Left kidney (tissue), 2 donors: ENCODE results near the gene PECR. TPM values are rescaled to one million over a fixed set of nuclear protein-coding genes. Genes with fewer than 3 reads are reported as not detected.

Source experiments
- DNase-seq: peaks from one replicate; pipeline ENCODE4 v3.0.0-alpha.2; 2013
- polyA plus RNA-seq: library from polyadenylated mRNA; unstranded; fragments of 120-200 nt; gene quantifications from one replicate; pipeline ENCODE4 v1.2.1, GENCODE V29; 2013; ENCODE audit not compliant: insufficient read length

The PECR gene
- polyA plus RNA-seq, 1 donor = 46.0 TPM

DNA sequence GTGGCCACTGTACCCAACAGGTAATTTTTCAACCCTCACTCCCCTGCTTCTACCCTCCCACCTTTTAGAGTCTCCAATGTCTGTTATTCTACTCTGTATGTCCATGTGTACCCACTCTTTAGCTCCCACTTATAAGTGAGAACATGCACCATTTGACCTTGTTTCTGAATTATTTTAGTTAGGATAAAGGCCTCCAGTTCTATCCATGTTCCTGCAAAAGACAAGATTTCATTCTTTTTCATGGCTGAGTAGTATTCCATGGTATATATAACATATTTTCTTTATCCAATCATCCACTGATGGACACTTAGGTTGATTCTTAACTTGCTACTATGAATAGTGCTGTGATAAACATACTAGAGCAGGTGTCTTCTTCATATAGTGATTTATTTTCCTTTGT lies 9.1 kb downstream of the PECR start:
- DNase-seq = no peak

GRCh38 chr2:216071111-216071851 lies 10.3 kb downstream of the PECR start:
- no peak for DNase-seq

- DNase-seq = no peak
Observed at GRCh38 chr2:216070195-216070594, 11.4 kb downstream of the PECR start.

GRCh38 chr2:216069028-216069427 lies 12.6 kb downstream of the PECR start:
- no peak for DNase-seq

DNA sequence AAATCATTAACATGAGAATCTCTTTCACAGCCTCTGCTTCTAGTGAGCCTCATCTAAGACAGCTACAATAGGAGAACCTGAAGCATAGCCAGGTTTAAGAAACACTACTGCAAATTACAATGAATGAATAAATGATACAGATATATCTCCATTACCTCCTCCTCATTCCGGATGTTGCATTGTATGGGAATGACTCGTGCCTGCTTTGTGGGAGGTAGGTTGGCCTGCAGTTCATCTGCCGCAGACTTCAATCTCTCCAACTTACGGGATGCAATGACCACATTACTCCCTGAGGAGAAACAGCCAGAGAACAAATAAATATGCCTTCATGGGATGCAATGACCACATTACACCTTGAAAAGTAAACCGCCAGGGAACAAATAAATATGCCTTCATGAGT lies 15.4 kb downstream of the PECR start:
- DNase-seq = no peak

GRCh38 chr2:216064665-216065064 lies 16.9 kb downstream of the PECR start:
- DNase-seq = no peak

- DNase-seq = no peak
Observed at GRCh38 chr2:216064014-216064630, 17.5 kb downstream of the PECR start.

DNA sequence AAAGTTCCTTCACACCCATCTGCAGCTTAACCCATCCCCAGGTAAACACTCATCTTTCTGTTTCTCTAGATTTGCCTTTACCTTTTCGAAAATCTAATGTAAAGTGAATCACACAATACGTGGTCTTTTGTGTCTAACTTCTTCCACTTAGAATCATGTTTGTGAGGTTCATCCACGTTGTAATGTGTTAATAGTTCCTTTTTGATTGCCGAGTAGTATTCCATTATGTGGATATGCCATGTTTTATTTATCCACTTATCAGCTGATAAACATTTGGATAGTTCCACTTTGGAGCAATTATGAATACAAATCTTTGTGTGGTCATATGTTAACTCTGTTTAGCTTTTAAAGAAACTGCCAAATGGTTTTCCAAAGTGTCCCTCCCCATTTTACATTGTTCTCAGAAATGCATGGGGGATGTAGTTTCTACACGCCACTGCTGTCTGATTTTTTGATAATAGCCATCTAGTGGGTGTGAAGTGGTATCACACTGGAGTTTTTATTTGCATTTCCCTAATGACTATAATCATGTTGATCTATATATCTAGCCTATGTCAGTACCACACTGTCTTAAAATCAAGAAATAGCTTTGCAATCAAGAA lies 22.3 kb downstream of the PECR start:
- DNase-seq = no peak

DNA sequence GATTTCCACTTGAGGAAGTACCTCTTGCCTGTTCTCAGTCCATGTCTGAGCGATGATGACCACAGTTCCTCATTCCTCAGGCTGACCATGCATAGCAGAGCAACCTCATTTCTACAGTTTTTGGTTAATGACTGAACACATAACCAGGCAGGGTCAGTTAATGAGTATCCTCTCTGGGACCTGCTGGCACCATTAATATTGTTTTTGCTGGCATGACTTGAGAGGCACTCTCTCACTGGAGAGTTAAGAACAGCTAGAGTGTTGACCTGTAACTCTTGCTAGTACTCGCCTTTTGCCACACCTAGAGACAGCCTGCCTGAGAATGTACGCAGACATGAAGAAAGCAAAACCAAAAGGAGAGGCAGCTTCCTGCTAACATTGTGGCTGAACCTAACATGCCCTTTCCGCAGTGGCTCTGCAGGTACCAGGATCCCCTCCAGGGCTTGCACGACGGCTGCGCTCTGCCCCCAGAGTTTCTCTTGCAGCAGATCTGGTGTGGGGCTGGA lies 23.9 kb downstream of the PECR start:
- peak; percentile 61 for DNase-seq

GRCh38 chr2:216056739-216057138 lies 24.9 kb downstream of the PECR start:
- DNase-seq = no peak

- DNase-seq = no peak
Observed at GRCh38 chr2:216055680-216056079, 25.9 kb downstream of the PECR start.

DNA sequence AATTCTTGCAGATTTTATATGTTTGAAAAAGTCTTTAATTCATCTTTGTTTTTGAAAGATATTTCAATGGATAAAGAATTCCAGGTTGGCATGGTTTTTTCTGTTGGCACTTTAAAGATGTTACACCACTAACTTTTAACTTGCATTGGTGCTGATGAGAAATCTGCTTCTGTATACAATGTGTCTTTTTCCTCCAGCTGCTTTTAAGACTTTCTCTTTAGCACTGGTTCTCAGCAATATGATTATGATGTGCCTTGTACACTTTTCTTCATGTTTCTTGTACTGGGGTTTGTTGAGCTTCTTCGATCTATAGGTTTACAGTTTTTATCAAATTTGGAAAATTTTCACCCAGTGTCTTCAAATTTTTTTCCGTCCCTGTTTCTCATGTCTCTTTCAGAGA lies 29.2 kb downstream of the PECR start:
- DNase-seq = no peak

GRCh38 chr2:216051350-216051749 lies 30.3 kb downstream of the PECR start:
- no peak for DNase-seq

GRCh38 chr2:216049452-216049851 lies 32.2 kb downstream of the PECR start:
- no peak for DNase-seq

- no peak for DNase-seq
Observed at GRCh38 chr2:216047397-216047796, 34.2 kb downstream of the PECR start.

GRCh38 chr2:216044883-216045486 lies 36.6 kb downstream of the PECR start:
- no peak for DNase-seq

DNA sequence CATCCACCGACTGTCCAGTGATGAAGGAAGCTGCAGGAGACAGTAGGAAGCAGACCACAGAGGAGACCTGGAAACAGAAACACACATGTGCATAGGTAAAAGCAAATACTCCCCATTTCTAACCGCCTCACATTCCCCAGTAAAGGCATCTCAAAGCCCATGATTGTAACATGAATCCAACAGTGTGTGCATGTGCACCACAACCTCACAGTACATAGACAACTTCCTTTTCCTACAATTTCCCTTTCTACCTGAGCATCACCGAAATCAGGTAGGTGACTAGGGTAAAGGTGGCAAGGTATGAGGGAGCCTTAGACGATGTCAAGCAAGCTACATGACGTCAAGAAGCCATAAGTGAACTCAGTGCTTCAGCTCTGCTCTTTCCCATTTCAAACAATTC lies 37.7 kb downstream of the PECR start:
- no peak for DNase-seq

GRCh38 chr2:216041438-216041837 lies 40.2 kb downstream of the PECR start:
- DNase-seq = no peak

DNA sequence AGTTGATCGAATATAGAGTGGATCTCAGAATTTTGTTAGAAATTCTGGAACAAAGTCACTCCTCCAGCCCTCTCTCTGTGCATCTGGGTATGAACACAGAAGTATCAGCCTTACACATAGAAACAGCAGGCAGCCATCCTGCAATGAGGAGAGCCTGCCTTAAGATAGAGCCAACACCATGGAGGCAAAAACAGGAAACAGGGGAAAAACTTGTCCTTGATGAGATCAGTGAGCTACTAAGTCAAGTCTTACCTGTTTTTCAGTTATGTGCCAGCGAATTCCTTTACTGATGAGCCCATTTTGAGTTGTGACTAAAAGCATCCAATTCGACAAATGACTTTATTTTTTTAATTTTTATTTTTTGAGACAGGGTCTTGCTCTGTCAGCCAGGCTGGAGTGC lies 41.7 kb downstream of the PECR start:
- no peak for DNase-seq

- DNase-seq = peak; percentile 63
Observed at GRCh38 chr2:216034065-216034464, 47.5 kb downstream of the PECR start.

GRCh38 chr2:216033403-216033802 lies 48.2 kb downstream of the PECR start:
- DNase-seq = no peak

- DNase-seq = no peak
Observed at GRCh38 chr2:216031960-216032689, 49.5 kb downstream of the PECR start.
